Measurements from ENCODE around the gene ECM1.

ECM1 gene

GRCh38 chr1:150546294-150546937, 38.5 kb downstream of the ECM1 start:
- DNase-seq = no peak

GRCh38 chr1:150548324-150548631, 40.4 kb downstream of the ECM1 start:
- no peak for DNase-seq

GRCh38 chr1:150548632-150549495, 41.0 kb downstream of the ECM1 start, which contains the start of gene ADAMTSL4:
TSS of gene ADAMTSL4 (plus strand) at chr1:150549408. CDS start at chr1:150552289, 2,881 bp downstream.
- DNase-seq = peak; percentile 31

GRCh38 chr1:150549496-150550221, 41.8 kb downstream of the ECM1 start:
- no peak for DNase-seq

- DNase-seq = no peak
Measured at GRCh38 chr1:150550222-150551050, 42.5 kb downstream of the ECM1 start.

GRCh38 chr1:150551051-150551783, 43.3 kb downstream of the ECM1 start:
- DNase-seq = no peak

GRCh38 chr1:150551784-150552127, 43.8 kb downstream of the ECM1 start:
- DNase-seq = no peak

- DNase-seq = no peak
Measured at GRCh38 chr1:150552128-150552910, 44.4 kb downstream of the ECM1 start.

GRCh38 chr1:150552911-150553289, 45.0 kb downstream of the ECM1 start:
- DNase-seq = no peak

- DNase-seq = no peak
Measured at GRCh38 chr1:150553392-150554085, 45.6 kb downstream of the ECM1 start.

GRCh38 chr1:150554086-150554452, 46.2 kb downstream of the ECM1 start:
- DNase-seq = no peak

- DNase-seq = no peak
Measured at GRCh38 chr1:150555198-150555970, 47.5 kb downstream of the ECM1 start.

GRCh38 chr1:150555971-150556865, 48.3 kb downstream of the ECM1 start:
- DNase-seq = no peak

GRCh38 chr1:150557065-150557600, 49.2 kb downstream of the ECM1 start:
- DNase-seq = no peak

- DNase-seq = no peak
Measured at GRCh38 chr1:150557813-150558212, 49.9 kb downstream of the ECM1 start.

GRCh38 chr1:150558303-150558704, 50.4 kb downstream of the ECM1 start:
- no peak for DNase-seq

- DNase-seq = no peak
Measured at GRCh38 chr1:150558761-150559655, 51.1 kb downstream of the ECM1 start.

- DNase-seq = no peak
Measured at GRCh38 chr1:150559656-150560010, 51.7 kb downstream of the ECM1 start.
